HG03442 (cell line): ENCODE measurements around the gene ZNF792.
A peak's percentile ranks its signal among the peaks of the same experiment; 100 is the strongest.
"Not testable (repeated sequence)": the region's sequence is repeated elsewhere in the genome, so short reads cannot be mapped to it uniquely, and the experiment has no call there.

ENCODE experiments used
- ATAC-seq: cut with Tn5 transposase; IDR thresholded peaks from one replicate; pipeline ENCODE4 v1.9.1; 2021; ENCODE audit warnings: mild to moderate bottlenecking, moderate library complexity; ENCODE audit not compliant: unreplicated experiment

ZNF792 gene

GRCh38 chr19:34963573-34964406 lies at the start of gene ZNF792:
Gene ZNF792 (minus strand): TSS chr19:34964229. CDS start chr19:34963662, 567 bp downstream.
- ATAC-seq: peak; percentile 63

- ATAC-seq: no peak
Observed at GRCh38 chr19:35013041-35013819, 49.2 kb upstream of the ZNF792 start.

GRCh38 chr19:35011737-35012682 lies 48.0 kb upstream of the ZNF792 start:
- no peak for ATAC-seq

- ATAC-seq: no peak
Observed at GRCh38 chr19:35011091-35011689, 47.2 kb upstream of the ZNF792 start.

GRCh38 chr19:35009424-35010415 lies 45.7 kb upstream of the ZNF792 start:
- ATAC-seq: no peak

GRCh38 chr19:35008891-35009341 lies 44.9 kb upstream of the ZNF792 start:
- ATAC-seq: no peak

GRCh38 chr19:35007427-35007826 lies 43.4 kb upstream of the ZNF792 start:
- ATAC-seq: not testable (repeated sequence)

GRCh38 chr19:35006999-35007365 lies 43.0 kb upstream of the ZNF792 start:
- ATAC-seq: no peak

- no peak for ATAC-seq
Observed at GRCh38 chr19:35006342-35006998, 42.4 kb upstream of the ZNF792 start.

GRCh38 chr19:35006007-35006341 lies 41.9 kb upstream of the ZNF792 start:
- not testable (repeated sequence) for ATAC-seq

GRCh38 chr19:35005256-35005977 lies 41.4 kb upstream of the ZNF792 start:
- no peak for ATAC-seq

GRCh38 chr19:35004517-35005255 lies 40.7 kb upstream of the ZNF792 start:
- ATAC-seq: no peak

GRCh38 chr19:35002037-35002535 lies 38.1 kb upstream of the ZNF792 start:
- no peak for ATAC-seq

- no peak for ATAC-seq
Observed at GRCh38 chr19:35000647-35001501, 36.8 kb upstream of the ZNF792 start.

GRCh38 chr19:35000338-35000646 lies 36.3 kb upstream of the ZNF792 start:
- no peak for ATAC-seq

- ATAC-seq: peak; percentile 51
Observed at GRCh38 chr19:34999498-35000337, 35.7 kb upstream of the ZNF792 start, which contains the start of gene GRAMD1A. Gene GRAMD1A (plus strand): TSS chr19:35000323. CDS start chr19:35000479, 156 bp downstream.
